SU-DHL-6 (cell line): ENCODE results near the gene PIK3R1.

Experiments
- CTCF ChIP-seq: fragments of 200-600 bp; sonication (generic); IDR thresholded peaks from one replicate; pipeline ENCODE4 v1.5.1; 2017; ENCODE audit warnings: antibody characterized with exemption, mild to moderate bottlenecking, low read length, moderate library complexity; ENCODE audit not compliant: insufficient read depth, poor library complexity, severe bottlenecking
- EZH2phosphoT487 ChIP-seq: fragments of 200-600 bp; sonication (generic), shearing (Covaris generic); conservative IDR thresholded peaks from 2 replicates; pipeline ENCODE4 v1.6.1; 2018; ENCODE audit warnings: mild to moderate bottlenecking, antibody characterized with exemption, low read length, moderate library complexity, mixed read lengths

- TF ChIP-seq CTCF = no peak
- TF ChIP-seq EZH2phosphoT487 = no peak
Observed at GRCh38 chr5:68306361-68307014, 90.9 kb downstream of the PIK3R1 start.
